ENCODE data around the gene STRBP.

GRCh38 chr9:123187131-123187530 is 81.3 kb downstream of the STRBP start:
- no peak for TF ChIP-seq POLR2AphosphoS5 (IDR thresholded peaks at IDR 0.05; ENCODE audit: low read depth)
- no peak for TF ChIP-seq REST (IDR thresholded peaks at IDR 0.05; ENCODE audit: insufficient replicate concordance, low read depth)
- no peak for TF ChIP-seq CTCF (IDR thresholded peaks at IDR 0.05; ENCODE audit: insufficient read depth, low read length)
- no peak for TF ChIP-seq GABPA (IDR thresholded peaks at IDR 0.05; ENCODE audit: low read depth)
- no peak; the same call in 1 of the 2 replicates for TF ChIP-seq SPI1 (IDR thresholded peaks at IDR 0.05; ENCODE audit: borderline replicate concordance, low read depth)

Measured in HL-60 (cell line).